IPS-18a (cell line): ENCODE results near the gene CRKL.

Experiments used
- H3K27ac ChIP-seq: one replicate; pipeline ENCODE4 v1.5.1; 2013; ENCODE audit warnings: low read length
- H3K27me3 ChIP-seq: one replicate; pipeline ENCODE4 v1.6.1; 2013; ENCODE audit warnings: mild to moderate bottlenecking, low read length; ENCODE audit not compliant: control insufficient read depth, insufficient read depth
- H3K36me3 ChIP-seq: one replicate; pipeline ENCODE4 v1.6.1; 2013; ENCODE audit warnings: low read depth, low read length; ENCODE audit not compliant: control insufficient read depth
- H3K4me1 ChIP-seq: one replicate; pipeline ENCODE4 v1.6.1; 2013; ENCODE audit warnings: low read depth, low read length; ENCODE audit not compliant: control insufficient read depth
- H3K4me3 ChIP-seq: one replicate; pipeline ENCODE4 v1.5.1; 2013; ENCODE audit warnings: low read length
- H3K9ac ChIP-seq: one replicate; pipeline ENCODE4 v1.6.1; 2013; ENCODE audit warnings: mild to moderate bottlenecking, low read length, moderate library complexity
- H3K9me3 ChIP-seq: one replicate; pipeline ENCODE4 v1.6.1; 2013; ENCODE audit warnings: low read depth, low read length; ENCODE audit not compliant: control insufficient read depth

Gene CRKL

GRCh38 chr22:20957102-20957682 is 40.0 kb downstream of the CRKL start:
- Histone ChIP-seq H3K9me3 (no peaks in the 10 kb centered on the region), H3K9ac (no peak overlapping the region), H3K27ac (no peak overlapping the region), H3K36me3 (peaks cover 14% of the 10 kb centered on the region), H3K4me1 (peaks cover 4% of the 10 kb centered on the region), H3K27me3 (peaks cover 29% of the 10 kb centered on the region), H3K4me3 (peak overlapping the region; percentile 50)

- no peak overlapping the region for H3K9ac ChIP-seq
- H3K27ac ChIP-seq: no peak overlapping the region
- peaks cover 8% of the 10 kb centered on the region for H3K36me3 ChIP-seq
- peaks cover 35% of the 10 kb centered on the region for H3K27me3 ChIP-seq
- no peaks in the 10 kb centered on the region for H3K9me3 ChIP-seq
- H3K4me3 ChIP-seq: peak overlapping the region; percentile 50
- peaks cover 4% of the 10 kb centered on the region for H3K4me1 ChIP-seq
Measured at GRCh38 chr22:20957683-20958431, 40.6 kb downstream of the CRKL start.

- Histone ChIP-seq H3K27me3 (peaks cover 55% of the 10 kb centered on the region), H3K9ac (no peak overlapping the region), H3K36me3 (no peaks in the 10 kb centered on the region), H3K4me1 (peaks cover 9% of the 10 kb centered on the region), H3K27ac (no peak overlapping the region), H3K9me3 (no peaks in the 10 kb centered on the region), H3K4me3 (no peak overlapping the region)
Measured at GRCh38 chr22:20959578-20960461, 42.6 kb downstream of the CRKL start.

GRCh38 chr22:20960609-20961008 is 43.4 kb downstream of the CRKL start:
- Histone ChIP-seq H3K4me1 (peaks cover 9% of the 10 kb centered on the region), H3K9ac (no peak overlapping the region), H3K27me3 (peaks cover 61% of the 10 kb centered on the region), H3K27ac (no peak overlapping the region), H3K4me3 (no peak overlapping the region), H3K9me3 (no peaks in the 10 kb centered on the region), H3K36me3 (no peaks in the 10 kb centered on the region)

GRCh38 chr22:20962491-20962945 is 45.3 kb downstream of the CRKL start:
- Histone ChIP-seq H3K9me3 (no peaks in the 10 kb centered on the region), H3K36me3 (no peaks in the 10 kb centered on the region), H3K27ac (no peak overlapping the region), H3K9ac (no peak overlapping the region), H3K4me1 (peaks cover 13% of the 10 kb centered on the region), H3K27me3 (peaks cover 67% of the 10 kb centered on the region), H3K4me3 (no peak overlapping the region)

GRCh38 chr22:20963201-20964052 is 46.2 kb downstream of the CRKL start:
- Histone ChIP-seq H3K9ac (no peak overlapping the region), H3K27me3 (peaks cover 65% of the 10 kb centered on the region), H3K4me1 (peaks cover 13% of the 10 kb centered on the region), H3K9me3 (no peaks in the 10 kb centered on the region), H3K27ac (no peak overlapping the region), H3K36me3 (no peaks in the 10 kb centered on the region), H3K4me3 (no peak overlapping the region)

GRCh38 chr22:20964090-20964798 is 47.0 kb downstream of the CRKL start:
- Histone ChIP-seq H3K4me3 (peak overlapping the region; percentile 44), H3K27me3 (peaks cover 68% of the 10 kb centered on the region), H3K9ac (no peak overlapping the region)

GRCh38 chr22:20964799-20965103 is 47.5 kb downstream of the CRKL start:
- H3K4me3 ChIP-seq: peak overlapping the region; percentile 44
- no peak overlapping the region for H3K27ac ChIP-seq
- H3K9me3 ChIP-seq: no peaks in the 10 kb centered on the region
- H3K4me1 ChIP-seq: peaks cover 13% of the 10 kb centered on the region
- H3K27me3 ChIP-seq: peaks cover 70% of the 10 kb centered on the region
- no peaks in the 10 kb centered on the region for H3K36me3 ChIP-seq
- H3K9ac ChIP-seq: no peak overlapping the region

More at GRCh38 chr22:20964090-20964798, 47.0 kb downstream of the CRKL start:
- H3K27ac ChIP-seq: no peak overlapping the region
- peaks cover 13% of the 10 kb centered on the region for H3K4me1 ChIP-seq
- H3K9me3 ChIP-seq: no peaks in the 10 kb centered on the region
- no peaks in the 10 kb centered on the region for H3K36me3 ChIP-seq

- Histone ChIP-seq H3K27me3 (peaks cover 72% of the 10 kb centered on the region), H3K9ac (no peak overlapping the region)
Measured at GRCh38 chr22:20965104-20965887, 48.1 kb downstream of the CRKL start.

More at GRCh38 chr22:20965104-20965887, 48.1 kb downstream of the CRKL start:
- Histone ChIP-seq H3K36me3 (no peaks in the 10 kb centered on the region), H3K4me1 (peaks cover 13% of the 10 kb centered on the region), H3K4me3 (no peak overlapping the region), H3K27ac (no peak overlapping the region), H3K9me3 (no peaks in the 10 kb centered on the region)
